Measurements from ENCODE around the gene HAPLN3.

GRCh38 chr15:88841236-88841635 lies 54.1 kb downstream of the HAPLN3 start:
- TF ChIP-seq CTCF (IDR thresholded peaks at IDR 0.05 in 4 of 5, conservative IDR thresholded peaks at IDR 0.05 in 1 of 5), result no peak
- no peak for TF ChIP-seq POLR2A (IDR thresholded peaks at IDR 0.05)
